Fibroblast of skin of back (primary cell): ENCODE results near the gene HLA-DRB5.
"Not testable (repeated sequence)": the region's sequence is repeated elsewhere in the genome, so short reads cannot be mapped to it uniquely, and the experiment has no call there.

Experiments
- DNase-seq: peaks from one replicate; pipeline ENCODE4 v3.0.0-alpha.2; 2013

Gene HLA-DRB5

DNA sequence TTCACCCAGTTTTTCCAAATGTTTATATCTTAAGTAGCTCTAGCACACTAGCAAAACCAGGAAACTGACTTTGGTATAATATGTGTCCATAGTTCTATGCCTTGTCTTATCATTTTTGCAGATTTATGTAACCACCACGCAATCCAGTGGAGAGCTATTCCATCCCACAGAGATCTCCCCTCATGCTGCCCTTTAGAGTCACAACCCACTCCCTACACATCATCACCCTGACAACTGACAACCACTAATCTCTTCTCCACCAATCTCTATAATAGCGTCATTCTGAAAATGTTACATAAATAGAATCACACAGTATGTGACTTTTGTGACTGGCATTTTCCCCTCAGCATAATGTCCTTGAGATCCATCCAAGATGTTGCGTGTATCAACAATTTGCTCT lies 29.1 kb downstream of the HLA-DRB5 start:
- DNase-seq = no peak

DNA sequence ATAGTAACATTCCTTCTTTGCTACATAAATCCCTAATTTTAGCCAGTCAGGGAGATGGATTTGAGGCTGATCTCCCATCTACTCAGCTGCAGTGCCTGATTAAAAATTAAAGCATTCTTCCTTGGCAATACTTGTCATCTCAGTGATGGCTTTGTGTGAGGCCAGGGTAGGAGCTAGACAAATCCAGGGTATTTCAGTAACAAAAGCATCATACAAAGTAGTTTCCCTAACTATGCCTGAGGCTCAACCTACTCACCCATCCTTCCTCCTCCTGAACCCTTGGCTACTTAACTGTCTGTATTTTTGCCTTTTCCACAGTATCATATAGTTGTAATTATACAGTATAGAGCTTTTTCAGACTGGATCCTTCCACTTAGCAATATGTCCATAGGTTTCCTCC lies 37.7 kb downstream of the HLA-DRB5 start:
- DNase-seq = no peak

DNA sequence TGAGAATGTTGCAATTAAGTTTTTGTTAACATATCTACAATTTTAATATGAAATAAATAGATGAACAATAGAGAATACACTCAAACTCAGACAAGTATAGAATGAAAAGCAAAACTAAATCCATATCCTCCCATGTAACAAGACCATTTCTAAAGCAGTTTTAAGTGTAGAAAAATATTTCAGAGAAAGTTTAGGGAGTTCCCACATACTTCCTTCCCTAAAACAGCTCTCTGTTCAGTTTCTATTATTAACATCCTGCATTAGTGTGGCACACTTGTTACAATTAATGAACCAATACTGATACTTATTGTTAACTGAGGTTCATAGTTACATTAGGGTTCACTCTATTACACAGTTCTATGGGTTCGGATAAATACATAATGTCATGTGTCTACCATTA lies 38.4 kb downstream of the HLA-DRB5 start:
- no peak for DNase-seq

DNA sequence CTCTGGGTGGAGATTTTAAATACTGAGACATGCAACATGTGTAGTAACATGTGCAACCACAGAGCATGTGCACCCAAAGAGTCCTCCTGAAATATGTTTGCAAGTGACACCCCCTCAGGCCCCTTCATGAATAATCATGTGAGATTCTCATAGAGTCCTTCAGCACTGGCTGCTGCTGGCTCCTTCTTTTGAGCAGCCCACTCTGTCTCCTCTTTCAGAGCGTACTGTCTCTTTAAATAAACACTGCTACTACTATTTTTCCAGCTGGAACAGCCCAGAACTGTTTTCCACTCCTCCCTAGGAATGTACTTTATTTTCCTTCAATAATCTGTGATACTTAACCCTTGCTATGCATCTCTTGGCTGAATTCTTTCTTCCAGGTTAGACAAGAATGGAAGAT lies 42.0 kb downstream of the HLA-DRB5 start:
- DNase-seq = no peak

DNA sequence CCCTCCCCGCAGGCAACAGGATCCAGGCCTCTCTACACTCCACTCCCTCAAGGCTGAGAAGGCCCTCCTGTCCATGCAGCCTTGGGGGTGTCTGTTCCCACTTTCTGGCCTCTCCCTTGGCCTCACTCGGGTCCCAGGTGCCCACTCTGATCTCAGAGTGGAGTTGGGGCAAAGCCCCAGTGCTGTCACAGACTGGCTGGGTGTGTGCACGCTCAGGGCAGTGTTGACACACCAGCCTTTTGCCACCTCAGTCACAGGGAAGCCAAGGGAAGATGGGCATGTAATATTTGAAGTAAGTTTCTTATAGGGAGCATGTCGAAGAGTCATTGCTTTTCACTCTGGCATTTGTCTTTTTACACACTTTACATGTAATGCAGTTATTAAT lies 45.5 kb downstream of the HLA-DRB5 start:
- DNase-seq = no peak

DNA sequence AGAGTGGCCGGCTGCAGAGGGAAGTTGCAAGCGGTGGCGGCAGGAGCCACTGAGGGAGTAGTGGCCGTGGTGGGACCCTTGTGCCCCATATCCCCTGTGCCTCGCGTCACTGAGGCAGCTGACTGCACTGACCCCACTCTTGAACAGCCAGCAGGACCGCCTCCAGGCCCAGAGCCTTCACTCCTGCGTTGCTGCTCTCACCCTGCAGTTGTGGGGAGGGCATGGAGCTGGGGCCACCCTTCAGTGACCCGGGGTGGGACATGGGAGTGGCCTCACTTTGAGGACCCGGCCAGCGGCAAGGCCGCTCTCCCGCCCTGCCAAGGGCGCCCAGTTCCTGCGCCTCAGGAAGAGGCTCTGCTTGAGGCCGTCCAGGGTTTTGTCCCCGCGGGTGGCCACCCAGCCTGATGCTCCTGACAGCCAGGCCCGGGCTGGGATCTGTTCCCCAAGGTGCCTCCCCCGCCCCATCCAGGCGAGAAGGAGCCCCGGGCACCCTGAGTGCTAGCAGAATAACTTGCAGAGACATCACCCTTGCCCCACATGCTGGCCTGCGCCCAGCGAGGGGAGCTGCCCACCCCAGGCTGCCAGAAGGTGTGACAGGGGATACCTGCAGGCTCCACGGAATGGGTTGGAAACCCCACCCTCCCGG lies 46.0 kb downstream of the HLA-DRB5 start:
- DNase-seq = no peak

DNA sequence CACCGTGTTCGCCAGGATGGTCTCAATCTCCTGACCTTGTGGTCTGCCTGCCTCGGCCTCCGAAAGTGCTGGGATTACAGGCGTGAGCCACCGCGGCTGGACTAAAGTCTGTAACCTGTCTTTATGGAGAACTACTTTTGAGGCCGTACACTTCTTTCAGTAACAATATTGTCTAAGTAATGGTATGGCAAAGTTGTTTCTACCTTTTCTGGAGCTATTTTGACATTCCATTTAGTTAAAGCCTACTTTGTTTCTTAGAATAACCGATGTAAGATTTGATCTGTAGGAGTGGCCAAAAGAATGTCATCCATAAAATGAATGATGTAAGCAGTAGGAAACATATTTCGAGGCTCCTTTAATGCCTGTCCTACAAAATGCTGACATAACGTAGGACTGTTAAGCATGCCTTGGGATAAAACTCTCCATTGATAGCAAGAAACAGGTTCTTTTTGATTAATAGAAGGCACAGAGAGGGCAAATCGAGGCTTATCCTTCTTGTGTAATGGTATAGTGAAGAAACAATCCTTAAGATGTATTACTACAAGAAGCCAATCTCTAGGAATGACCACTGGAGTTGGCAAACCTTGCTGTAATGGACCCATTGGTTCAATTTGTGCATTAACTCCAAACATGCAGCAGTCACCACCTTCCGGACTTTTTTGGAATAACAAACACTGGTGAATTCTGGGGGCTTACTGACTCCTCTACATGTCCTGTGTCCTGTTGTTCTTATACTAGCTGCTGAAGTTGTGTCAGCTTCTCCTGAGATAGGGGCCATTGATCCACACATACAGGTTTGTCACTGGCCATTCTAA lies 54.5 kb downstream of the HLA-DRB5 start:
- no peak for DNase-seq

DNA sequence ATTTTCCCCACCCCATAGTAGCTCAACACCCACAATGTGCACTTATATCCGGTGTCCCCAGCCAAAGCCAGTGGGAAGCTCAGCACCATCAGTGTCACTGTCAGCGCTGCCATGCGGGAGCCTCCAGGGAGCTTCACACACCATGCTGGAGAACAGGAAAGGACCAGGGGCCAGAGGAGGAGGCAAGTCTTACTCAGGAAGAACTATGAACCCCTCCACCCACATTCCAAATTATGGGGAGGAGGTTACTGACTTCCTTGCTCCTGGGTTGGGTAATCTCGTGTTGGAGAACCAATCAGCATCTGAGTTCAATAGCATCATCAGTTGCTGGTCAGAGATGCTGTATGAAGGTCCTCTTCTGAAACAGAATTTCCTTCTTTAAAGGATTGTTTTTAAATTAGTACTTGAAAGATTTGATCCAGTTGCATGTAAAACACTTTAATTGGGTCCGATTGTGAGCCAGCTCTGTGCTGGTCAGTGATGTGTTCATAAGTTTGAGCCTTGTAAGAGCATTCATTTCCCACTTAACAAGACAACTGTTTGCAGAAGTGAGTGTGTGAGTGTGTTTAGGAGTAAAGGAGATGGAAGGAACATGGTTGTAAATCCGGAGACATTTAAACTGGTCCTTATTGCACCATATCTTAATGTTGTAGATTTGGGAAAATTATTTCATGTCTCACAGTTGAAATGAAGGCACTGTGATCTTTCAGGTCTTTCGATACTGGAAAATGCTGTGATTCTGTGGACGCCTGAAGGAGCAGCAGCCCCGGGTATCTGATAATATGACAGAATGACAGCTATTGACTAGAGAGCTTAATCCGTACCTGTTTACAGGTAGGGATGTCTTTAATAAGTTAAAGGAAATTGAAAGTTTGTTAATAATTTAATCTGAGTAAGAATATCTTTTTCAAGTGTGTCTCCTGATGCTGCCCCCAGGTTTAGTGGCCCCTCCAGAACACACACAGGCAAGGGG lies 56.4 kb downstream of the HLA-DRB5 start:
- DNase-seq = peak; percentile 43

DNA sequence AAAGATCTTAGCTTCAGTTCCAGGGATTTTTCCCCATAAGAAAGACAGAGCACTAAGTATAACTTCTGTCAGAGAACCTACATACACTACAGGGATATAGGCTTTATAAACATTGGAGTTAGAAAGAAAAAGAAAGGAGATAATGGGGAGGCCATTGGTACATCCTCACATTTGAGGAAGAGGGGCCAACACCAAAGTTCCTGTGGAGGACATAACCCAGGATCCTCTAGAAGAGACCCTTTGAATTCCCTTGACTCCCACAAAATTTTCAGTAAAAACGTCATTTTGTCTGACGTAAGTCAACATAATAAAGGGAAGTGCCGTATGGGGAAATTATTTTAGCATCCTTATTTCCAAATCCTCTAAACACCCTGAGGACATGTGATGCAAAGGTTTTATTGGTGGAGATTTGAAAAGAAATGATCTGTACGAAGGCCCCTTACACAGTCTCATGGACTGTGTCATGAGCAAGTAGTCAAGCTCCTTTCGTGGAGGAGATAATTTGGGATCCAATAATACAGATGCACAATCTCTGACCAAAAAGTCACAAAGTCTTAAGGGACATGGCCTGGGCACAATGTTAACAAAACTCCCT lies 57.2 kb downstream of the HLA-DRB5 start:
- no peak for DNase-seq

DNA sequence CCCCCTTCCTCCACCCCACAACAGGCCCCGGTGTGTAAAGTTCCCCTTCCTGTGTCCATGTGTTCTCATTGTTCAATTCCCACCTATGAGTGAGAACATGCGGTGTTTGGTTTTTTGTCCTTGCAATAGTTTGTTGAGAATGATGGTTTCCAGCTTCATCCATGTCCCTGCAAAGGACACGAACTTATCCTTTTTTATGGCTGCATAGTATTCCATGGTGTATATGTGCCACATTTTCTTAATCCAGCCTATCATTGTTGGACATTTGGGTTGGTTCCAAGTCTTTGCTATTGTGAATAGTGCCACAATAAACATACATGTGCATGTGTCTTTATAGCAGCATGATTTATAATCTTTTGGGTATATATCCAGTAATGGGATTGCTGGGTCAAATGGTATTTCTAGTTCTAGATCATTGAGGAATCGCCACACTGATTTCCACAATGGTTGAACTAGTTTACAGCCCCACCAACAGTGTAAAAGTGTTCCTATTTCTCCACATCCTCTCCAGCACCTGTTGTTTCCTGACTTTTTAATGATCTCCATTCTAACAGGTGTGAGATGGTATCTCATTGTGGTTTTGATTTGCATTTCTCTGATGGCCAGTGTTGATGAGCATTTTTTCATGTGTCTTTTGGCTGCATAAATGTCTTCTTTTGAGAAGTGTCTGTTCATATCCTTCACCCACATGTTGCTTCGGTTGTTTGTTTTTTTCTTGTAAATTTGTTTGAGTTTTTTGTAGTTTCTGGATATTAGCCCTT lies 62.2 kb downstream of the HLA-DRB5 start:
- DNase-seq = not testable (repeated sequence)
